HCT116 (cell line): ENCODE results near the gene TXNL4B.

Experiments
- EZH2 ChIP-seq: fragments of 200-600 bp; sonication (generic); IDR thresholded peaks from 2 replicates; pipeline ENCODE4 v1.6.1; 2017; ENCODE audit warnings: antibody characterized with exemption, mixed run types
- POLR2A ChIP-seq: IDR thresholded peaks from 2 replicates; pipeline ENCODE4 v1.7.0; 2011; ENCODE audit warnings: borderline replicate concordance; ENCODE audit not compliant: insufficient read depth, insufficient read length; ENCODE audit errors: extremely low read depth
- ZFX ChIP-seq: fragments of 450-650 bp; IDR thresholded peaks from 2 replicates; pipeline ENCODE4 v1.6.1; 2017
- TF ChIP-seq, protein P1 (sequence below), 3 experiments: fragments of 200-600 bp in 1 of 3; sonication (generic) in 1 of 3; IDR thresholded peaks in 2 of 3; conservative IDR thresholded peaks in 1 of 3; 2 replicates each; pipeline ENCODE4 v1.5.1; 2012 to 2017; ENCODE audit warnings: low read depth in 2 of 3, low read length in 2 of 3, antibody characterized with exemption in 1 of 3, borderline replicate concordance in 1 of 3, control low read depth in 1 of 3, mild to moderate bottlenecking in 1 of 3, mixed read lengths in 1 of 3, mixed run types in 1 of 3, moderate library complexity in 1 of 3; ENCODE audit not compliant: insufficient read depth in 1 of 3
- TF ChIP-seq, protein P2 (sequence below): IDR thresholded peaks from 2 replicates; pipeline ENCODE4 v1.6.1; 2012; ENCODE audit warnings: low read depth

DNA sequence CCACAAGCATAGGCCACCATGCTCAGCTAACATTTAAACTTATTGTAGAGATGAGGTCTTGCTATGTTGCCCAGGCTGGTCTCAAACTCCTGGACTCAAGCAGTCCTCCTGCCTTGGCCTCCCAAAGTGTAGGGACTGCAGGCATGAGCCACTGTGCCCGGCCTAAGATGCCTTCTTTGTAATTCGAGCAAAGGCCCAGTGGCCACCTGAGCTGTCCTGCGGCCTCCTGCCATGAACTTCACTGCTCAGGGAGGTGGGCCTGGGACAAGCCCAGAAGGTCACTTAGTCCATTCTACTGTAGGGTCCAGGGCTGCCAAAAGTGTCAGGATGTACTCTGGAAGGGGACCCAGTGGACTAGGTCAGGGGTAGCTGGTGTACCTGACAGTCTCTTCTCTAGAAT lies 30.7 kb upstream of the TXNL4B start:
- TF ChIP-seq EZH2 (no peak), ZFX (no peak), POLR2A (no peak)
- TF ChIP-seq, protein P1, sequence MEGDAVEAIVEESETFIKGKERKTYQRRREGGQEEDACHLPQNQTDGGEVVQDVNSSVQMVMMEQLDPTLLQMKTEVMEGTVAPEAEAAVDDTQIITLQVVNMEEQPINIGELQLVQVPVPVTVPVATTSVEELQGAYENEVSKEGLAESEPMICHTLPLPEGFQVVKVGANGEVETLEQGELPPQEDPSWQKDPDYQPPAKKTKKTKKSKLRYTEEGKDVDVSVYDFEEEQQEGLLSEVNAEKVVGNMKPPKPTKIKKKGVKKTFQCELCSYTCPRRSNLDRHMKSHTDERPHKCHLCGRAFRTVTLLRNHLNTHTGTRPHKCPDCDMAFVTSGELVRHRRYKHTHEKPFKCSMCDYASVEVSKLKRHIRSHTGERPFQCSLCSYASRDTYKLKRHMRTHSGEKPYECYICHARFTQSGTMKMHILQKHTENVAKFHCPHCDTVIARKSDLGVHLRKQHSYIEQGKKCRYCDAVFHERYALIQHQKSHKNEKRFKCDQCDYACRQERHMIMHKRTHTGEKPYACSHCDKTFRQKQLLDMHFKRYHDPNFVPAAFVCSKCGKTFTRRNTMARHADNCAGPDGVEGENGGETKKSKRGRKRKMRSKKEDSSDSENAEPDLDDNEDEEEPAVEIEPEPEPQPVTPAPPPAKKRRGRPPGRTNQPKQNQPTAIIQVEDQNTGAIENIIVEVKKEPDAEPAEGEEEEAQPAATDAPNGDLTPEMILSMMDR (IDR thresholded peaks at IDR 0.05 in 2 of 3, conservative IDR thresholded peaks at IDR 0.05 in 1 of 3; ENCODE audit: borderline replicate concordance in 1 of 3, insufficient read depth in 1 of 3, low read depth in 2 of 3, low read length in 2 of 3): no peak
- TF ChIP-seq, protein P2, sequence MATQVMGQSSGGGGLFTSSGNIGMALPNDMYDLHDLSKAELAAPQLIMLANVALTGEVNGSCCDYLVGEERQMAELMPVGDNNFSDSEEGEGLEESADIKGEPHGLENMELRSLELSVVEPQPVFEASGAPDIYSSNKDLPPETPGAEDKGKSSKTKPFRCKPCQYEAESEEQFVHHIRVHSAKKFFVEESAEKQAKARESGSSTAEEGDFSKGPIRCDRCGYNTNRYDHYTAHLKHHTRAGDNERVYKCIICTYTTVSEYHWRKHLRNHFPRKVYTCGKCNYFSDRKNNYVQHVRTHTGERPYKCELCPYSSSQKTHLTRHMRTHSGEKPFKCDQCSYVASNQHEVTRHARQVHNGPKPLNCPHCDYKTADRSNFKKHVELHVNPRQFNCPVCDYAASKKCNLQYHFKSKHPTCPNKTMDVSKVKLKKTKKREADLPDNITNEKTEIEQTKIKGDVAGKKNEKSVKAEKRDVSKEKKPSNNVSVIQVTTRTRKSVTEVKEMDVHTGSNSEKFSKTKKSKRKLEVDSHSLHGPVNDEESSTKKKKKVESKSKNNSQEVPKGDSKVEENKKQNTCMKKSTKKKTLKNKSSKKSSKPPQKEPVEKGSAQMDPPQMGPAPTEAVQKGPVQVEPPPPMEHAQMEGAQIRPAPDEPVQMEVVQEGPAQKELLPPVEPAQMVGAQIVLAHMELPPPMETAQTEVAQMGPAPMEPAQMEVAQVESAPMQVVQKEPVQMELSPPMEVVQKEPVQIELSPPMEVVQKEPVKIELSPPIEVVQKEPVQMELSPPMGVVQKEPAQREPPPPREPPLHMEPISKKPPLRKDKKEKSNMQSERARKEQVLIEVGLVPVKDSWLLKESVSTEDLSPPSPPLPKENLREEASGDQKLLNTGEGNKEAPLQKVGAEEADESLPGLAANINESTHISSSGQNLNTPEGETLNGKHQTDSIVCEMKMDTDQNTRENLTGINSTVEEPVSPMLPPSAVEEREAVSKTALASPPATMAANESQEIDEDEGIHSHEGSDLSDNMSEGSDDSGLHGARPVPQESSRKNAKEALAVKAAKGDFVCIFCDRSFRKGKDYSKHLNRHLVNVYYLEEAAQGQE: no peak
